A549 (cell line): Measurements from ENCODE around the gene PAPPA. TPM values are rescaled to one million over a fixed set of nuclear protein-coding genes. Genes with fewer than 3 reads are reported as not detected.
A peak's percentile ranks its signal among the peaks of the same experiment; 100 is the strongest.

ENCODE experiments used
- ATAC-seq, 2 experiments: fragments of 200-7000 bp in 1 of 2; fragments of >200 bp in 1 of 2; cut with Nextera tagmentation in 1 of 2; cut with Tn5 transposase in 1 of 2; 3 replicates each; pipeline versions ENCODE4 v1.8.0 to v1.9.1; 2018 to 2020; ENCODE audit warnings: mild to moderate bottlenecking in 1 of 2, moderate library complexity in 1 of 2
- CTCF ChIA-PET: fragments of 300-600 bp; sonication (Branson Sonifier 250); formaldehyde crosslinking; extraction: SDS; loops from one replicate; lab custom pipeline; 2021; ENCODE audit warnings: antibody characterized with exemption, inconsistent platforms; lab: Yijun Ruan, JAX
- POLR2A ChIA-PET: fragments of 350-600 bp; formaldehyde crosslinking; extraction: SDS; loops from one replicate; lab custom pipeline; 2021; ENCODE audit warnings: antibody characterized with exemption, inconsistent platforms; lab: Yijun Ruan, JAX
- DNase-seq, 2 experiments: peaks; one replicate each; pipeline versions ENCODE4 v3.0.0 to v3.0.0-alpha.2; 2011 to 2016; ENCODE audit warnings: low read depth in 1 of 2, low spot score in 1 of 2
- FAIRE-seq: peaks from 2 replicates; lab custom pipeline; 2011; peaks lifted over from hg19 to GRCh38; lab: Jason Lieb, UNC
- H3K27ac ChIP-seq, 2 experiments: fragments of >200 bp; sonication (Bioruptor Twin); formaldehyde crosslinking; 3 replicates each; pipeline ENCODE4 v1.5.1; 2016 to 2017
- H3K4me1 ChIP-seq: fragments of >200 bp; sonication (Bioruptor Twin); formaldehyde crosslinking; 3 replicates; pipeline ENCODE4 v1.6.1; 2016
- H3K4me2 ChIP-seq: fragments of >200 bp; sonication (Bioruptor Twin); formaldehyde crosslinking; 3 replicates; pipeline ENCODE4 v1.6.1; 2016
- H3K4me3 ChIP-seq: fragments of >200 bp; sonication (Bioruptor Twin); formaldehyde crosslinking; 3 replicates; pipeline ENCODE4 v1.5.1; 2016
- H3K9me3 ChIP-seq: fragments of >200 bp; sonication (Bioruptor Twin); formaldehyde crosslinking; 3 replicates; pipeline ENCODE4 v1.6.1; 2016
- CBX2 ChIP-seq: fragments of 200-600 bp; sonication (generic); IDR thresholded peaks from 2 replicates; pipeline ENCODE4 v1.6.1; 2016; ENCODE audit warnings: low read depth, mild to moderate bottlenecking, borderline replicate concordance
- EHMT2 ChIP-seq: fragments of 200-600 bp; sonication (generic); IDR thresholded peaks from 2 replicates; pipeline ENCODE4 v1.6.1; 2016; ENCODE audit warnings: antibody characterized with exemption, low read depth, mild to moderate bottlenecking, moderate library complexity
- ESRRA ChIP-seq: fragments of 150-350 bp; IDR thresholded peaks from 2 replicates; pipeline ENCODE4 v1.6.1; 2014; ENCODE audit warnings: mild to moderate bottlenecking, low read length, borderline replicate concordance
- FOSB ChIP-seq: fragments of 250-450 bp; sonication (Bioruptor Pico); IDR thresholded peaks from 2 replicates; pipeline ENCODE4 v1.5.0; 2020; ENCODE audit warnings: mild to moderate bottlenecking, moderate library complexity
- FOSL2 ChIP-seq, 2 experiments: fragments of 450-650 bp in 1 of 2; fragments of >200 bp in 1 of 2; sonication (Bioruptor Twin) in 1 of 2; formaldehyde crosslinking; IDR thresholded peaks; 2 replicates each; pipeline versions ENCODE4 v1.5.0 to v1.6.1; 2016 to 2020; ENCODE audit warnings: mild to moderate bottlenecking in 1 of 2, moderate library complexity in 1 of 2
- GATA3 ChIP-seq: IDR thresholded peaks from 2 replicates; pipeline ENCODE4 v1.6.1; 2012; ENCODE audit warnings: borderline replicate concordance
- HEYL ChIP-seq: fragments of 250-450 bp; sonication (Bioruptor Pico); IDR thresholded peaks from 2 replicates; pipeline ENCODE4 v1.8.0; 2021; ENCODE audit warnings: mild to moderate bottlenecking, moderate library complexity
- HOXA7 ChIP-seq: fragments of 250-450 bp; sonication (Bioruptor Pico); IDR thresholded peaks from 2 replicates; pipeline ENCODE4 v1.5.0; 2020; ENCODE audit warnings: mild to moderate bottlenecking, moderate library complexity
- HOXB13 ChIP-seq: fragments of 250-450 bp; sonication (Bioruptor Pico); IDR thresholded peaks from 2 replicates; pipeline ENCODE4 v1.5.0; 2020; ENCODE audit warnings: low read depth, mild to moderate bottlenecking, moderate library complexity
- JUN ChIP-seq, 2 experiments: fragments of >200 bp; sonication (Bioruptor Twin); formaldehyde crosslinking; IDR thresholded peaks; 2 replicates in 1 of 2; 3 replicates in 1 of 2; pipeline ENCODE4 v1.6.1; 2016 to 2017
- JUNB ChIP-seq: fragments of >200 bp; sonication (Bioruptor Twin); formaldehyde crosslinking; IDR thresholded peaks from 2 replicates; pipeline ENCODE4 v1.6.1; 2016
- MAFK ChIP-seq: fragments of 450-650 bp; IDR thresholded peaks from 2 replicates; pipeline ENCODE4 v1.6.1; 2014; ENCODE audit not compliant: partially characterized antibody
- MYC ChIP-seq: IDR thresholded peaks from 2 replicates; pipeline ENCODE4 v1.6.1; 2012; ENCODE audit warnings: mild to moderate bottlenecking, inconsistent platforms, low read length, improper control_type of control experiment, borderline replicate concordance
- NPAS2 ChIP-seq: fragments of 250-450 bp; sonication (Bioruptor Pico); IDR thresholded peaks from 2 replicates; pipeline ENCODE4 v1.8.0; 2022; ENCODE audit warnings: mild to moderate bottlenecking, moderate library complexity, borderline replicate concordance
- RAD21 ChIP-seq, 2 experiments: fragments of >200 bp in 1 of 2; sonication (Bioruptor Twin) in 1 of 2; formaldehyde crosslinking in 1 of 2; IDR thresholded peaks in 1 of 2; conservative IDR thresholded peaks in 1 of 2; 2 replicates in 1 of 2; 3 replicates in 1 of 2; pipeline ENCODE4 v1.6.1; 2012 to 2018; ENCODE audit warnings: inconsistent platforms in 1 of 2
- RARB ChIP-seq: fragments of 250-450 bp; sonication (Bioruptor Pico); IDR thresholded peaks from 2 replicates; pipeline ENCODE4 v1.8.0; 2021; ENCODE audit warnings: mild to moderate bottlenecking, moderate library complexity
- RCOR1 ChIP-seq: fragments of 150-350 bp; IDR thresholded peaks from 2 replicates; pipeline ENCODE4 v1.6.1; 2014; ENCODE audit warnings: antibody characterized with exemption, low read length, low read depth
- TFCP2L1 ChIP-seq: fragments of 250-450 bp; sonication (Bioruptor Pico); IDR thresholded peaks from 2 replicates; pipeline ENCODE4 v1.5.0; 2021; ENCODE audit warnings: mild to moderate bottlenecking
- TP53 ChIP-seq: fragments of 250-450 bp; sonication (Bioruptor Pico); IDR thresholded peaks from 2 replicates; pipeline ENCODE4 v1.5.0; 2021; ENCODE audit warnings: mild to moderate bottlenecking, moderate library complexity
- ZC3H11A ChIP-seq: fragments of 450-650 bp; IDR thresholded peaks from 2 replicates; pipeline ENCODE4 v1.6.1; 2014; ENCODE audit warnings: antibody characterized with exemption, mild to moderate bottlenecking
- ZNF302 ChIP-seq: fragments of 250-450 bp; sonication (Bioruptor Pico); IDR thresholded peaks from 2 replicates; pipeline ENCODE4 v1.9.0; 2021; ENCODE audit warnings: inconsistent platforms, mild to moderate bottlenecking, moderate library complexity
- ZSCAN20 ChIP-seq: fragments of 250-450 bp; sonication (Bioruptor Pico); IDR thresholded peaks from 2 replicates; pipeline ENCODE4 v1.8.0; 2022; ENCODE audit warnings: mild to moderate bottlenecking, moderate library complexity
- WGBS: methylation state at CpG from one replicate; pipeline ENCODE4 v1.1.6; 2017; ENCODE audit errors: missing lambda C conversion rate; 5-methylcytosine and 5-hydroxymethylcytosine counted together
- polyA plus RNA-seq, 4 experiments: library from polyadenylated mRNA; depleted of rRNA in 3 of 4; stranded (reverse); fragments of >200 nt; fragmentation: RNase III in 1 of 4; extraction: RNeasy Plus Mini Kit Qiagen cat#74134 plus additional on column Dnase treatment in 1 of 4; gene quantifications; 2 replicates in 3 of 4; 3 replicates in 1 of 4; pipeline ENCODE4 v1.2.3, GENCODE V29; 2011 to 2017
- TF ChIP-seq, protein P1 (sequence below): fragments of >200 bp; sonication (Bioruptor Twin); formaldehyde crosslinking; IDR thresholded peaks from 3 replicates; pipeline ENCODE4 v1.6.1; 2016
- TF ChIP-seq, protein P2 (sequence below): fragments of 250-450 bp; sonication (Bioruptor Pico); IDR thresholded peaks from 2 replicates; pipeline ENCODE4 v1.5.0; 2021; ENCODE audit warnings: mild to moderate bottlenecking, moderate library complexity, borderline replicate concordance
- TF ChIP-seq, protein P3 (sequence below): IDR thresholded peaks from 2 replicates; pipeline ENCODE4 v1.6.1; 2012
- TF ChIP-seq, protein P4 (sequence below): fragments of 250-450 bp; sonication (Bioruptor Pico); IDR thresholded peaks from 2 replicates; pipeline ENCODE4 v1.5.0; 2020; ENCODE audit warnings: low read depth, mild to moderate bottlenecking, moderate library complexity

Gene PAPPA
- polyA plus RNA-seq, 2 of the 4 experiments (the other 2 are of a cell fraction) = 40.0 to 127 TPM

DNA sequence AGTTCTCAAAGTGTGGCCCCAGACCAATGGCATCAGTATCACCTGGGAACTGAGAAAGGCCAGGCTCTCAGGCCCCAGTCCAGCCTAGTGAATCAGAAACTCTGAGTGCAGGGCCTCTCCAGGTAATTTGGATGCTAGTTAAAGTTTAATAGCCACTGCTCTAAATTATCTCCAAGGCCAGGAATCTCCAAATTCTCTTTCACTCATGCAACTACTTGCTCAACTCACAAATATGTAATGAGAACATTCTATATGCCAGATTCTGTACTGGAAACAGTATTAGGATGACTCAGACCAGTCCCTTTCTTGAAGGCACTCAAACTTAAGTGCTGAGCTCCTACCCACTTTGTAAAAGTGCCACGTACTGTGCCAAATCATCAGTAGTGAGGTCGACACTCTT is 84.6 kb downstream of the PAPPA start (continued):
- no peak for TF ChIP-seq HEYL (CRISPR knock-in tag)
- TF ChIP-seq ZSCAN20 (CRISPR knock-in tag) = no peak
- no peak for TF ChIP-seq MAFK
- TF ChIP-seq GATA3 = peak; percentile 87; the same call in 1 of the 2 replicates
- TF ChIP-seq FOSL2 (IDR thresholded peaks at IDR 0.05) = peak; percentile 53
- peak; percentile 87 for TF ChIP-seq FOSL2 (CRISPR knock-in tag; IDR thresholded peaks at IDR 0.05)
- TF ChIP-seq RARB = no peak
- TF ChIP-seq, protein P1, sequence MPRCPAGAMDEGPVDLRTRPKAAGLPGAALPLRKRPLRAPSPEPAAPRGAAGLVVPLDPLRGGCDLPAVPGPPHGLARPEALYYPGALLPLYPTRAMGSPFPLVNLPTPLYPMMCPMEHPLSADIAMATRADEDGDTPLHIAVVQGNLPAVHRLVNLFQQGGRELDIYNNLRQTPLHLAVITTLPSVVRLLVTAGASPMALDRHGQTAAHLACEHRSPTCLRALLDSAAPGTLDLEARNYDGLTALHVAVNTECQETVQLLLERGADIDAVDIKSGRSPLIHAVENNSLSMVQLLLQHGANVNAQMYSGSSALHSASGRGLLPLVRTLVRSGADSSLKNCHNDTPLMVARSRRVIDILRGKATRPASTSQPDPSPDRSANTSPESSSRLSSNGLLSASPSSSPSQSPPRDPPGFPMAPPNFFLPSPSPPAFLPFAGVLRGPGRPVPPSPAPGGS = 0 out of 3 replicates have a peak, but pooled peaks have one; percentile 27
- TF ChIP-seq CBX2 = no peak
- TF ChIP-seq RCOR1 = no peak
- no peak for TF ChIP-seq TP53 (CRISPR knock-in tag)
- peak; percentile 81 for TF ChIP-seq JUNB
- TF ChIP-seq TFCP2L1 (CRISPR knock-in tag) = no peak
- no peak for TF ChIP-seq NPAS2
- TF ChIP-seq EHMT2 = no peak
- TF ChIP-seq FOSB (CRISPR knock-in tag) = no peak
- TF ChIP-seq ZC3H11A = no peak
- peak in 1 of 2 experiments; percentile 10; a peak in 1 of 5 replicates for TF ChIP-seq RAD21 (conservative IDR thresholded peaks at IDR 0.05 in 1 of 2, IDR thresholded peaks at IDR 0.05 in 1 of 2)
- TF ChIP-seq ESRRA = no peak
- TF ChIP-seq, protein P2, sequence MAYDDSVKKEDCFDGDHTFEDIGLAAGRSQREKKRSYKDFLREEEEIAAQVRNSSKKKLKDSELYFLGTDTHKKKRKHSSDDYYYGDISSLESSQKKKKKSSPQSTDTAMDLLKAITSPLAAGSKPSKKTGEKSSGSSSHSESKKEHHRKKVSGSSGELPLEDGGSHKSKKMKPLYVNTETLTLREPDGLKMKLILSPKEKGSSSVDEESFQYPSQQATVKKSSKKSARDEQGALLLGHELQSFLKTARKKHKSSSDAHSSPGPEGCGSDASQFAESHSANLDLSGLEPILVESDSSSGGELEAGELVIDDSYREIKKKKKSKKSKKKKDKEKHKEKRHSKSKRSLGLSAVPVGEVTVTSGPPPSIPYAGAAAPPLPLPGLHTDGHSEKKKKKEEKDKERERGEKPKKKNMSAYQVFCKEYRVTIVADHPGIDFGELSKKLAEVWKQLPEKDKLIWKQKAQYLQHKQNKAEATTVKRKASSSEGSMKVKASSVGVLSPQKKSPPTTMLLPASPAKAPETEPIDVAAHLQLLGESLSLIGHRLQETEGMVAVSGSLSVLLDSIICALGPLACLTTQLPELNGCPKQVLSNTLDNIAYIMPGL (CRISPR knock-in tag) = no peak
- TF ChIP-seq, protein P3, sequence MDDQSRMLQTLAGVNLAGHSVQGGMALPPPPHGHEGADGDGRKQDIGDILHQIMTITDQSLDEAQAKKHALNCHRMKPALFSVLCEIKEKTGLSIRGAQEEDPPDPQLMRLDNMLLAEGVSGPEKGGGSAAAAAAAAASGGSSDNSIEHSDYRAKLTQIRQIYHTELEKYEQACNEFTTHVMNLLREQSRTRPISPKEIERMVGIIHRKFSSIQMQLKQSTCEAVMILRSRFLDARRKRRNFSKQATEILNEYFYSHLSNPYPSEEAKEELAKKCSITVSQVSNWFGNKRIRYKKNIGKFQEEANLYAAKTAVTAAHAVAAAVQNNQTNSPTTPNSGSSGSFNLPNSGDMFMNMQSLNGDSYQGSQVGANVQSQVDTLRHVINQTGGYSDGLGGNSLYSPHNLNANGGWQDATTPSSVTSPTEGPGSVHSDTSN = peak; percentile 55
- TF ChIP-seq ZNF302 (CRISPR knock-in tag) = no peak

DNA sequence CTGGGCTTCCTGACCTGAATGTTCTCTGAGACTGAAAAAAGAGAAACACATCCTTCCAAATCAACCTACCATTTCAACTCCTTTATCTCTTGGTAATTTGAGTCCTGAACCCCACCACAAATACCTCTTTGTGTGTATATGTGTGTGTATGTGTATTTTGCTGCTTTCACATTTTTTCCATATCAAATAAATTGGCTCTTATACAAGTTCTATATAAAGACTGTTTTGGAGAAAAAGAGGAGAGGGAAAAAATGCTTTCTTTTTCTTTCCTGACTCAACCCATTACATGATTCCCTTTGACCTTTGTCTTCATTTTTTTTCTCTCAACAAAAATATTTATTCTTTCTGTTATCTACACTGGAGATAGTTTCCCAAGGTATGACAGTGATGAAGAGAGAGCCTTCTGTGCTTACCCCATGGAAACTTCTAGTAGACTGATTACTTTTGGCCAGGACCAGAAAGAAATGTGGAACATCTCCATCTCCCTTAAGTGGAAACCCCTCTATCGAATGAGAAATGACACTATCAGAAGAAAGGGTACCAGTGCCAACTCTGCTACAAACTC is 85.3 kb downstream of the PAPPA start:
- WGBS = 100% methylated on average over 1 of the region's 1 CpG
- DNase-seq (no peak), ATAC-seq (no peak), FAIRE-seq (peak; percentile 63)
- peak overlapping the region; percentile 27 for H3K4me2 ChIP-seq
- ChIA-PET POLR2A (no interaction called here), CTCF (no interaction called here)
- H3K9me3 ChIP-seq = no peaks in the 10 kb centered on the region
- H3K4me1 ChIP-seq = peaks cover 93% of the 10 kb centered on the region
- TF ChIP-seq RAD21 (conservative IDR thresholded peaks at IDR 0.05 in 1 of 2, IDR thresholded peaks at IDR 0.05 in 1 of 2) (no peak), JUN (IDR thresholded peaks at IDR 0.05) (0 out of 5 replicates have a peak, but pooled peaks of 1 of the 2 experiments have one; percentile 0)
- H3K27ac ChIP-seq = peak overlapping the region; percentile 91 to 95
- H3K4me3 ChIP-seq = no peak overlapping the region

DNA sequence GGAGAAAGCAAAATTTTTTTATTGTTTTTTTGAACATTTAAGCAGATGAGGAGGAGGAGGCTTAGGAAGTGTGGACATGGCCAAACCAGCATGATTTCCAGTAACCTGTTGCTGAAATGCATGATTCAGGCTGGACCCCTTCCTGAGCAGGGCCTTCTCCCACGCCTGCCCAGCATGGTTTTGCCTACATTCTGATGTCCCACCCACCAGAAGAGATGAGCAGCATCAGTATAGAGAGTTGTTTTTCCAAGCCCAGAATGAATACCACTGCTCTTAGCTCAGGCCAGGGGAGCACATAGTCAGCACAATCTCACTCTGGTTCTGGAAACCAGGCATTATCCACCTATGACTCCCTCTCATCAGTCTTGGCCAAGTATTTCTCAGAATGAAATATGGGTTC is 90.1 kb downstream of the PAPPA start:
- no peak overlapping the region for H3K4me2 ChIP-seq
- TF ChIP-seq FOSB (CRISPR knock-in tag) (no peak), MYC (no peak), HOXB13 (CRISPR knock-in tag) (no peak), HOXA7 (CRISPR knock-in tag) (no peak)
- TF ChIP-seq, protein P4, sequence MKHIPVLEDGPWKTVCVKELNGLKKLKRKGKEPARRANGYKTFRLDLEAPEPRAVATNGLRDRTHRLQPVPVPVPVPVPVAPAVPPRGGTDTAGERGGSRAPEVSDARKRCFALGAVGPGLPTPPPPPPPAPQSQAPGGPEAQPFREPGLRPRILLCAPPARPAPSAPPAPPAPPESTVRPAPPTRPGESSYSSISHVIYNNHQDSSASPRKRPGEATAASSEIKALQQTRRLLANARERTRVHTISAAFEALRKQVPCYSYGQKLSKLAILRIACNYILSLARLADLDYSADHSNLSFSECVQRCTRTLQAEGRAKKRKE (CRISPR knock-in tag) = no peak
- TF ChIP-seq, protein P3 = no peak
- WGBS = 94% methylated on average over 1 of the region's 1 CpG
- ATAC-seq = no peak
- ChIA-PET CTCF (no interaction called here), POLR2A (no interaction called here)
- H3K9me3 ChIP-seq = no peaks in the 10 kb centered on the region
- no peak for DNase-seq
- peaks cover 94% of the 10 kb centered on the region for H3K4me1 ChIP-seq
- FAIRE-seq = no peak
- peak overlapping the region in 1 of 2 experiments; percentile 95; a peak in 3 of 6 replicates for H3K27ac ChIP-seq
- no peak overlapping the region for H3K4me3 ChIP-seq
